HepG2 (cell line): Measurements from ENCODE around the gene METTL23. TPM values are rescaled to one million over a fixed set of nuclear protein-coding genes. Genes with fewer than 3 reads are reported as not detected.

ENCODE experiments used
- ATF7 ChIP-seq, 2 experiments: fragments of 450-650 bp in 1 of 2; sonication (generic) in 1 of 2; formaldehyde crosslinking in 1 of 2; IDR thresholded peaks; 2 replicates each; pipeline versions ENCODE4 v1.4.0 to v1.6.1; 2016 to 2020; ENCODE audit warnings: antibody characterized with exemption in 1 of 2, mild to moderate bottlenecking in 1 of 2, missing genetic modification reagents in 1 of 2
- DPF2 ChIP-seq: sonication (generic); formaldehyde crosslinking; IDR thresholded peaks from 2 replicates; pipeline ENCODE4 v1.4.0; 2020; ENCODE audit warnings: mild to moderate bottlenecking, low read depth, missing genetic modification reagents, borderline replicate concordance
- FOXA3 ChIP-seq: IDR thresholded peaks from 2 replicates; pipeline ENCODE4 v1.6.1; 2016; ENCODE audit warnings: missing genetic modification reagents, missing compliant biosample characterization
- HINFP ChIP-seq: sonication (generic); formaldehyde crosslinking; IDR thresholded peaks from 2 replicates; pipeline ENCODE4 v1.4.0; 2020; ENCODE audit warnings: low read depth, mild to moderate bottlenecking, missing genetic modification reagents
- IRF1 ChIP-seq: sonication (generic); formaldehyde crosslinking; IDR thresholded peaks from 2 replicates; pipeline ENCODE4 v1.4.0; 2020; ENCODE audit warnings: low read depth, mild to moderate bottlenecking, missing genetic modification reagents
- KMT2A ChIP-seq: sonication (generic); formaldehyde crosslinking; IDR thresholded peaks from 2 replicates; pipeline ENCODE4 v1.4.0; 2020; ENCODE audit warnings: missing genetic modification reagents
- LCORL ChIP-seq, 2 experiments: fragments of 450-650 bp in 1 of 2; sonication (generic) in 1 of 2; formaldehyde crosslinking in 1 of 2; IDR thresholded peaks; 2 replicates each; pipeline versions ENCODE4 v1.5.0 to v1.6.1; 2017 to 2020; ENCODE audit warnings: antibody characterized with exemption in 1 of 2, missing genetic modification reagents in 1 of 2
- MAF1 ChIP-seq: sonication (generic); formaldehyde crosslinking; IDR thresholded peaks from 2 replicates; pipeline ENCODE4 v1.5.0; 2020; ENCODE audit warnings: missing genetic modification reagents, borderline replicate concordance
- POLR2A ChIP-seq, 2 experiments: IDR thresholded peaks; 2 replicates each; pipeline ENCODE4 v1.6.1; 2011; ENCODE audit warnings: low read depth in 2 of 2, low read length in 2 of 2, mild to moderate bottlenecking in 1 of 2, moderate library complexity in 1 of 2; ENCODE audit not compliant: insufficient read depth in 1 of 2
- SALL2 ChIP-seq: sonication (generic); formaldehyde crosslinking; IDR thresholded peaks from 2 replicates; pipeline ENCODE4 v1.8.1; 2023; ENCODE audit warnings: mild to moderate bottlenecking, missing genetic modification reagents, inconsistent platforms
- SMAD9 ChIP-seq: sonication (generic); formaldehyde crosslinking; IDR thresholded peaks from 2 replicates; pipeline ENCODE4 v1.5.1; 2020; ENCODE audit warnings: mild to moderate bottlenecking, missing genetic modification reagents
- SMC3 ChIP-seq: IDR thresholded peaks from 2 replicates; pipeline ENCODE4 v1.6.1; 2011; ENCODE audit warnings: low read length, improper control_type of control experiment
- SMYD3 ChIP-seq: sonication (generic); formaldehyde crosslinking; IDR thresholded peaks from 2 replicates; pipeline ENCODE4 v1.8.1; 2023; ENCODE audit warnings: mild to moderate bottlenecking, missing genetic modification reagents
- ZBED4 ChIP-seq: sonication (generic); formaldehyde crosslinking; IDR thresholded peaks from 2 replicates; pipeline ENCODE4 v1.4.0; 2020; ENCODE audit warnings: missing genetic modification reagents, borderline replicate concordance
- ZKSCAN1 ChIP-seq: fragments of 150-350 bp; IDR thresholded peaks from 2 replicates; pipeline ENCODE4 v1.6.1; 2014; ENCODE audit warnings: low read length
- ZNF253 ChIP-seq: sonication (generic); formaldehyde crosslinking; IDR thresholded peaks from 2 replicates; pipeline ENCODE4 v1.8.0; 2022; ENCODE audit warnings: mild to moderate bottlenecking, missing genetic modification reagents, borderline replicate concordance
- ZNF350 ChIP-seq: sonication (generic); formaldehyde crosslinking; IDR thresholded peaks from 2 replicates; pipeline ENCODE4 v1.4.0; 2020; ENCODE audit warnings: mild to moderate bottlenecking, low read depth, missing genetic modification reagents, borderline replicate concordance
- ZNF562 ChIP-seq: sonication (generic); formaldehyde crosslinking; IDR thresholded peaks from 2 replicates; pipeline ENCODE4 v1.8.0; 2022; ENCODE audit warnings: missing genetic modification reagents, borderline replicate concordance
- ZNF577 ChIP-seq: sonication (generic); formaldehyde crosslinking; IDR thresholded peaks from 2 replicates; pipeline ENCODE4 v1.4.0; 2020; ENCODE audit warnings: mild to moderate bottlenecking, low read depth, missing genetic modification reagents, borderline replicate concordance
- polyA plus RNA-seq, 8 experiments: library from polyadenylated mRNA; depleted of rRNA in 3 of 8; stranded (reverse) in 7 of 8; unstranded in 1 of 8; fragments of >200 nt; fragmentation: Illumina TruSeq in 4 of 8; extraction: Trizol in 4 of 8; gene quantifications; 2 replicates each; pipeline versions ENCODE4 v1.2.1 to v1.2.3, GENCODE V29; 2011 to 2016; ENCODE audit warnings: low read depth in 4 of 8, missing spikeins in 1 of 8, mixed read lengths in 1 of 8; ENCODE audit not compliant: insufficient read depth in 1 of 8
- total RNA-seq, 5 experiments: library from RNA; depleted of rRNA; stranded (reverse); fragments of >200 nt; fragmentation: Illumina TruSeq; extraction: Trizol; gene quantifications; 2 replicates each; pipeline ENCODE4 v1.2.3, GENCODE V29; 2016; ENCODE audit warnings: low read depth in 1 of 5
- TF ChIP-seq, protein P1 (sequence below): sonication (generic); formaldehyde crosslinking; IDR thresholded peaks from 2 replicates; pipeline ENCODE4 v1.4.0; 2020; ENCODE audit warnings: missing genetic modification reagents

Gene METTL23
- total and polyA plus RNA-seq, 2 of the 13 experiments (the other 11 are each of a cell fraction or from before 2014, with no cell fraction given) = 39.9 to 104 TPM

- TF ChIP-seq IRF1 (CRISPR knock-in tag) (no peak; the same call in 1 of the 2 replicates), SMAD9 (CRISPR knock-in tag) (peak; percentile 87), HINFP (CRISPR knock-in tag) (peak; percentile 73; the same call in 1 of the 2 replicates), ZNF577 (CRISPR knock-in tag) (no peak), FOXA3 (CRISPR knock-in tag) (peak; percentile 66), KMT2A (CRISPR knock-in tag) (peak; percentile 92), MAF1 (CRISPR knock-in tag) (peak; percentile 94), SMC3 (no peak), POLR2A (IDR thresholded peaks at IDR 0.05; ENCODE audit: insufficient read depth in 1 of 2, low read depth in 2 of 2, low read length in 2 of 2) (peak; percentile 100), LCORL (IDR thresholded peaks at IDR 0.05) (no peak), LCORL (CRISPR knock-in tag; IDR thresholded peaks at IDR 0.05) (peak; percentile 68), SALL2 (CRISPR knock-in tag) (peak; percentile 65), DPF2 (CRISPR knock-in tag) (no peak), ZNF350 (peak; percentile 94), ZKSCAN1 (peak; percentile 72), ZBED4 (CRISPR knock-in tag) (peak; percentile 74; the same call in 1 of the 2 replicates), ZNF562 (CRISPR knock-in tag) (no peak; the same call in 1 of the 2 replicates), SMYD3 (CRISPR knock-in tag) (no peak; the same call in none of the 2 replicates), ZNF253 (CRISPR knock-in tag) (peak; percentile 91; the same call in 1 of the 2 replicates), ATF7 (IDR thresholded peaks at IDR 0.05) (no peak), ATF7 (CRISPR knock-in tag; IDR thresholded peaks at IDR 0.05) (peak; percentile 9)
- TF ChIP-seq, protein P1, sequence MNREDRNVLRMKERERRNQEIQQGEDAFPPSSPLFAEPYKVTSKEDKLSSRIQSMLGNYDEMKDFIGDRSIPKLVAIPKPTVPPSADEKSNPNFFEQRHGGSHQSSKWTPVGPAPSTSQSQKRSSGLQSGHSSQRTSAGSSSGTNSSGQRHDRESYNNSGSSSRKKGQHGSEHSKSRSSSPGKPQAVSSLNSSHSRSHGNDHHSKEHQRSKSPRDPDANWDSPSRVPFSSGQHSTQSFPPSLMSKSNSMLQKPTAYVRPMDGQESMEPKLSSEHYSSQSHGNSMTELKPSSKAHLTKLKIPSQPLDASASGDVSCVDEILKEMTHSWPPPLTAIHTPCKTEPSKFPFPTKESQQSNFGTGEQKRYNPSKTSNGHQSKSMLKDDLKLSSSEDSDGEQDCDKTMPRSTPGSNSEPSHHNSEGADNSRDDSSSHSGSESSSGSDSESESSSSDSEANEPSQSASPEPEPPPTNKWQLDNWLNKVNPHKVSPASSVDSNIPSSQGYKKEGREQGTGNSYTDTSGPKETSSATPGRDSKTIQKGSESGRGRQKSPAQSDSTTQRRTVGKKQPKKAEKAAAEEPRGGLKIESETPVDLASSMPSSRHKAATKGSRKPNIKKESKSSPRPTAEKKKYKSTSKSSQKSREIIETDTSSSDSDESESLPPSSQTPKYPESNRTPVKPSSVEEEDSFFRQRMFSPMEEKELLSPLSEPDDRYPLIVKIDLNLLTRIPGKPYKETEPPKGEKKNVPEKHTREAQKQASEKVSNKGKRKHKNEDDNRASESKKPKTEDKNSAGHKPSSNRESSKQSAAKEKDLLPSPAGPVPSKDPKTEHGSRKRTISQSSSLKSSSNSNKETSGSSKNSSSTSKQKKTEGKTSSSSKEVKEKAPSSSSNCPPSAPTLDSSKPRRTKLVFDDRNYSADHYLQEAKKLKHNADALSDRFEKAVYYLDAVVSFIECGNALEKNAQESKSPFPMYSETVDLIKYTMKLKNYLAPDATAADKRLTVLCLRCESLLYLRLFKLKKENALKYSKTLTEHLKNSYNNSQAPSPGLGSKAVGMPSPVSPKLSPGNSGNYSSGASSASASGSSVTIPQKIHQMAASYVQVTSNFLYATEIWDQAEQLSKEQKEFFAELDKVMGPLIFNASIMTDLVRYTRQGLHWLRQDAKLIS (CRISPR knock-in tag) = peak; percentile 99
Observed at GRCh38 chr17:76737082-76737675, 10.5 kb downstream of the METTL23 start, which contains the start of gene SRSF2 (continued).
